Activated B cell treated with CpG ODN at 0.5 μM for 24 hours (primary cell): ENCODE results near the gene NDFIP2. TPM values are rescaled to one million over a fixed set of nuclear protein-coding genes. Genes with fewer than 3 reads are reported as not detected.

Experiments
- ATAC-seq: fragments of 200-7000 bp; cut with Tn5 transposase; one replicate; pipeline ENCODE4 v1.10.0; 2021; ENCODE audit warnings: low read depth, mild to moderate bottlenecking, moderate library complexity
- CTCF ChIA-PET: fragments of 350-600 bp; sonication (Branson Sonifier 250); formaldehyde crosslinking; loops from one replicate; lab custom pipeline; 2021; ENCODE audit warnings: antibody characterized with exemption; lab: Charles Lee
- POLR2A ChIA-PET: fragments of 350-600 bp; sonication (Branson Sonifier 250); formaldehyde crosslinking; loops from one replicate; lab custom pipeline; 2021; ENCODE audit warnings: antibody characterized with exemption; lab: Charles Lee
- DNase-seq: peaks from one replicate; pipeline ENCODE4 v3.0.0; 2022
- H3K27ac Mint-ChIP-seq: one replicate; pipeline ENCODE4 v1.8.0; 2020; ENCODE audit warnings: mixed read lengths
- H3K27me3 Mint-ChIP-seq: one replicate; pipeline ENCODE4 v1.8.0; 2021; ENCODE audit warnings: mixed read lengths
- H3K36me3 Mint-ChIP-seq: one replicate; pipeline ENCODE4 v1.8.0; 2021; ENCODE audit warnings: low read depth, mixed read lengths
- H3K4me1 Mint-ChIP-seq: one replicate; pipeline ENCODE4 v1.8.0; 2021; ENCODE audit warnings: mixed read lengths
- H3K4me3 Mint-ChIP-seq: one replicate; pipeline ENCODE4 v1.8.0; 2020; ENCODE audit warnings: mild to moderate bottlenecking, mixed read lengths
- H3K9me3 Mint-ChIP-seq: one replicate; pipeline ENCODE4 v1.8.0; 2020; ENCODE audit warnings: mixed read lengths
- intact Hi-C: fragments of 100-400 bp; cut with micrococcal nuclease; formaldehyde crosslinking; loops from one replicate; pipeline ENCODE4 v1.15.1; 2024
- total RNA-seq: library from RNA; stranded (reverse); gene quantifications from 2 replicates; pipeline ENCODE4 v1.2.3, GENCODE V29; 2022
- TF ChIP-seq, protein P1 (sequence below): fragments of 200-600 bp; IDR thresholded peaks from one replicate; pipeline ENCODE4 v1.8.0; 2022; ENCODE audit warnings: antibody characterized with exemption, mild to moderate bottlenecking

The NDFIP2 gene
- total RNA-seq, 1 donor from 2014 or later: 2.8 TPM

DNA sequence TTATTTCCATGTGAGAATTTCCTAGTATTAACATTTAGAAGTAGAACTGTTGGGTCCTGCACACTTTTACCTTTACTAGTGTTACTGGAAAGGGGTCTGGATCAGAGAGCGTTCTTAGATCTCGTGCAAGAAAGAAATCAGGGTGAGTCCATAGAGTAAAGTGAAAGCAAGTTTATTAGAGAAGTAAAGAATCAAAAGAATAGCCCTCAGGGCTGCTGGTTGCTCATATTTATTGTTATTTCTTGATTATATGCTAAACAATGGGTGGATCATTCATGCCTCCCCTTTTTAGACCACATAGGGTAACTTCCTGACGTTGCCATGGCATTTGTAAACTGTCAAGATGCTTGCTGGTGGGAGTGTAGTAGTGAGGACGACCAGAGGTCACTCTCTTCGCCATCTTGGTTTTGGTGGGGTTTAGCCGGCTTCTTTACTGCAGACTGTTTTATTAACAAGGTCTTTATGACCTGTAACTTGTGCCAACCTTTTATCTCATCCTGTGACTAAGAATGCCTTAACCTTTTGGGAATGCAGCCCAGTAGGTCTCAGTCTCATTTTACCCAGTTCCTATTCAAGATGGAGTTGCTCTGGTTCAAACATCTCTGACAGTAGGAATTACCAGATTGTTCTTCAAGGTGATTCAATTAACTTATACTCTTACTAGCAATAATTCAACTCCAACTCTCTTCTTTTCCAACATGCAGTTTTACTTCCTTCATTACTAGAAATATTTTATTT is 27.4 kb downstream of the NDFIP2 start:
- Mint-ChIP-seq H3K4me1 (no peaks in the 10 kb centered on the region), H3K27ac (no peak overlapping the region), H3K9me3 (no peaks in the 10 kb centered on the region), H3K36me3 (no peaks in the 10 kb centered on the region), H3K4me3 (no peak overlapping the region), H3K27me3 (no peaks in the 10 kb centered on the region)
- intact Hi-C loops: no loop called here
- TF ChIP-seq, protein P1, sequence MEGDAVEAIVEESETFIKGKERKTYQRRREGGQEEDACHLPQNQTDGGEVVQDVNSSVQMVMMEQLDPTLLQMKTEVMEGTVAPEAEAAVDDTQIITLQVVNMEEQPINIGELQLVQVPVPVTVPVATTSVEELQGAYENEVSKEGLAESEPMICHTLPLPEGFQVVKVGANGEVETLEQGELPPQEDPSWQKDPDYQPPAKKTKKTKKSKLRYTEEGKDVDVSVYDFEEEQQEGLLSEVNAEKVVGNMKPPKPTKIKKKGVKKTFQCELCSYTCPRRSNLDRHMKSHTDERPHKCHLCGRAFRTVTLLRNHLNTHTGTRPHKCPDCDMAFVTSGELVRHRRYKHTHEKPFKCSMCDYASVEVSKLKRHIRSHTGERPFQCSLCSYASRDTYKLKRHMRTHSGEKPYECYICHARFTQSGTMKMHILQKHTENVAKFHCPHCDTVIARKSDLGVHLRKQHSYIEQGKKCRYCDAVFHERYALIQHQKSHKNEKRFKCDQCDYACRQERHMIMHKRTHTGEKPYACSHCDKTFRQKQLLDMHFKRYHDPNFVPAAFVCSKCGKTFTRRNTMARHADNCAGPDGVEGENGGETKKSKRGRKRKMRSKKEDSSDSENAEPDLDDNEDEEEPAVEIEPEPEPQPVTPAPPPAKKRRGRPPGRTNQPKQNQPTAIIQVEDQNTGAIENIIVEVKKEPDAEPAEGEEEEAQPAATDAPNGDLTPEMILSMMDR: no peak
- CTCF ChIA-PET: no interaction called here
- POLR2A ChIA-PET: no interaction called here
- no peak for ATAC-seq
- DNase-seq: no peak

DNA sequence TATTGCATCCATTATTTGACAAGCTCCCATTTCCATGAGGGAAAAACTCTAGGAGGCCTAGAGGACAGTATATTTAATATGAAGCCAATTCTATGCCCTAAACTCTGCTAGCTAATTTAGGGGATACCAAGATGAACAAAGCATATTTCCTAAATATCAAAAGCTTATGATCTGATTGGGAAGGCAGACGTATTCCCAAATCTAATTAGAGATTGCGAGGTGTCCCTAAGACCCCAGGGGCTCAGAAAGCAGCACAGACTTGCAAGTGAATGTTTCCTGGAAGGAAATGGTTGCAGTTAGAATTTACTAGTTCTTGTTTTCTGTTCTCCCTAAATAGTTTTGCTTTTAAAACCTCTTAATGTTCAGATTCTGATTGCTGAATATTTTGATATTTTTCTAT is 30.7 kb downstream of the NDFIP2 start:
- ChIA-PET POLR2A (no interaction called here), CTCF (no interaction called here)
- Mint-ChIP-seq H3K27me3 (no peaks in the 10 kb centered on the region), H3K9me3 (no peaks in the 10 kb centered on the region), H3K4me1 (no peaks in the 10 kb centered on the region), H3K4me3 (no peak overlapping the region), H3K36me3 (no peaks in the 10 kb centered on the region), H3K27ac (no peak overlapping the region)
- ATAC-seq: no peak
- TF ChIP-seq, protein P1: no peak
- intact Hi-C loops: no loop called here
- DNase-seq: no peak

DNA sequence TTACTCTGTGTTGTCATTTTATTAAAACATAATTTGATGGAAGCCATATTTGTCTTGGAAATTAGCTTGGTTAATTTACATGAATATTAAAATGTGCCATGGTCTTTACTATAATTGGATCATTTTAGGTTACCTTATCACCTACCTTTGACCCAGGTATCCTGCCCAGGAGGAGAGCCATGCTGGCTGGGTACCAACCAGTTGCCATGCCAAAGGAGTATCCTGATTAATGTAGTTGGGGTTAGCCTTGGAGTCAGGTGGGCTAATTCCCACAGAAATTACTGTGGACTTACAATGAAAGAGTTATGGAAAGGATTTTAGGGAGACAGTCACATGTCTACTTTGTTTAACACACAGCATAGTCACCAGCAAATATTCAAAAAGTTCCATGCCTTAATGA is 32.0 kb downstream of the NDFIP2 start:
- TF ChIP-seq, protein P1: no peak
- intact Hi-C loops: no loop called here
- ATAC-seq (no peak), DNase-seq (no peak)
- ChIA-PET POLR2A (interaction anchor here (0.7 kb wide), 1 partner anchor 16 kb away, joined by 5 read pairs; no protein-coding TSS in a partner anchor), CTCF (no interaction called here)
- H3K4me3 Mint-ChIP-seq: no peak overlapping the region
- H3K27me3 Mint-ChIP-seq: no peaks in the 10 kb centered on the region
- H3K27ac Mint-ChIP-seq: no peak overlapping the region
- H3K36me3 Mint-ChIP-seq: no peaks in the 10 kb centered on the region
- H3K4me1 Mint-ChIP-seq: no peaks in the 10 kb centered on the region
- H3K9me3 Mint-ChIP-seq: no peaks in the 10 kb centered on the region

DNA sequence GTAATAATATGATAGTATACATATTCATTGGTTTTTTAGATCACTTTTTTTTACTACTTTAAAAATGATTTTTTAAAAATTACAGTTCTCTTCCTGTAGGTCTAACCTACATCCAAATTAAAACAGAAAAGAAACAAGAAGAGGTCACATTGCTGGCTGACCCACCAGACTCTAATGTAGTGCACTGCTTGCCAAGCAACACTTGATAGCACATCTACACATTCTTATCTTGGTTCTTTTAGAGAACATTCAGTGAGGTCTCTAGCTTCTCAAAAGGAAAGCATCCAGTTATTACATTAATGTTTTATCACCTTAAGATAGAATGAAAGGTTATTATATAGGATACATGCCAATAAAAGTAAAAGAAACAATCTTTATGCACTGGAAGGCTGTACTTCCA is 35.6 kb downstream of the NDFIP2 start:
- Mint-ChIP-seq H3K27ac (no peak overlapping the region), H3K4me3 (no peak overlapping the region), H3K9me3 (no peaks in the 10 kb centered on the region), H3K36me3 (no peaks in the 10 kb centered on the region), H3K4me1 (no peaks in the 10 kb centered on the region), H3K27me3 (no peaks in the 10 kb centered on the region)
- ATAC-seq (no peak), DNase-seq (no peak)
- POLR2A ChIA-PET: no interaction called here
- CTCF ChIA-PET: no interaction called here
- intact Hi-C loops: no loop called here
- TF ChIP-seq, protein P1: no peak

DNA sequence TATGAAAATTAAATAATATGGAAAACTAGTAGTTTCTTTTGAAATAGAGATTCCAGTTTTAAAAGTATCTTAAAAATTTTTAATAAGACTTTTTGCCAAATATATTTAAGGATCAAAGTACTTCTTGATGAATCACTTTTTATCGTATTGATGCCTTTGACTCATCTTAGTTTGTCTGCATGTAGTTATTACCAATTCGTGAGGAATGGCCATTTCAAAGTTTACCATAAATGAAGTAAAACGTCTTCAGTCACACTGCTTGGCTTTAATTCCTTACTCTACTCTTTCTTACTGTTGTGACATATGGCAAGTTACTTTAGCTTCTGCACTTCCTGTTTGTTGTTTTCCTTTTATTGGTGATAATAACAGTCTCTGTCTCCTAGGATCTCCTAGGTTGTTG is 38.3 kb downstream of the NDFIP2 start:
- intact Hi-C loops: no loop called here
- CTCF ChIA-PET: no interaction called here
- POLR2A ChIA-PET: no interaction called here
- H3K27me3 Mint-ChIP-seq: no peaks in the 10 kb centered on the region
- no peaks in the 10 kb centered on the region for H3K4me1 Mint-ChIP-seq
- H3K4me3 Mint-ChIP-seq: no peak overlapping the region
- H3K36me3 Mint-ChIP-seq: no peaks in the 10 kb centered on the region
- no peaks in the 10 kb centered on the region for H3K9me3 Mint-ChIP-seq
- no peak for ATAC-seq
- TF ChIP-seq, protein P1: no peak
- H3K27ac Mint-ChIP-seq: no peak overlapping the region
- no peak for DNase-seq
